Measurements from ENCODE around the gene DDX27.

DDX27 gene

GRCh38 chr20:49278818-49279676 is 59.8 kb downstream of the DDX27 start:
- no peak for DNase-seq

- no peak for DNase-seq
Measured at GRCh38 chr20:49279677-49280462, 60.7 kb downstream of the DDX27 start.

GRCh38 chr20:49280463-49281058 is 61.3 kb downstream of the DDX27 start:
- no peak for DNase-seq

GRCh38 chr20:49281059-49281912 is 62.1 kb downstream of the DDX27 start:
- no peak for DNase-seq

GRCh38 chr20:49281913-49282467 is 62.8 kb downstream of the DDX27 start:
- DNase-seq = no peak

GRCh38 chr20:49282584-49283171 is 63.5 kb downstream of the DDX27 start:
- no peak for DNase-seq

- no peak for DNase-seq
Measured at GRCh38 chr20:49283176-49283702, 64.0 kb downstream of the DDX27 start.

- DNase-seq = no peak
Measured at GRCh38 chr20:49283703-49284625, 64.7 kb downstream of the DDX27 start.

- DNase-seq = no peak
Measured at GRCh38 chr20:49284818-49285217, 65.6 kb downstream of the DDX27 start.

GRCh38 chr20:49285233-49285668 is 66.0 kb downstream of the DDX27 start:
- no peak for DNase-seq

- DNase-seq = no peak
Measured at GRCh38 chr20:49285813-49286494, 66.7 kb downstream of the DDX27 start.

- DNase-seq = no peak
Measured at GRCh38 chr20:49286689-49287551, 67.7 kb downstream of the DDX27 start.

- DNase-seq = no peak
Measured at GRCh38 chr20:49287555-49288249, 68.5 kb downstream of the DDX27 start.

GRCh38 chr20:49288250-49288751 is 69.1 kb downstream of the DDX27 start:
- no peak for DNase-seq

- no peak for DNase-seq
Measured at GRCh38 chr20:49288784-49289696, 69.8 kb downstream of the DDX27 start.

- no peak for DNase-seq
Measured at GRCh38 chr20:49290608-49291191, 71.5 kb downstream of the DDX27 start.

Data from C1 segment of cervical spinal cord (tissue), 14 donors.